Natural killer cell (primary cell): Measurements from ENCODE around the gene IL12A. TPM values are rescaled to one million over a fixed set of nuclear protein-coding genes. Genes with fewer than 3 reads are reported as not detected.

ENCODE experiments used
- ATAC-seq, 3 donors: fragments of 150-1000 bp in 2 of 3; fragments of 200-7000 bp in 1 of 3; cut with Tn5 transposase; 1 replicate in 1 of 3; 2 replicates in 2 of 3; pipeline ENCODE4 v1.10.0; 2021; ENCODE audit warnings: mild to moderate bottlenecking in 2 of 3, moderate library complexity in 2 of 3
- DNase-seq, 2 donors: peaks; one replicate each; pipeline versions ENCODE4 v3.0.0 to v3.0.0-alpha.2; 2013 to 2021; ENCODE audit warnings: mixed read lengths in 1 of 2
- H3K27ac ChIP-seq: one replicate; pipeline ENCODE4 v1.5.1; 2013; ENCODE audit warnings: mild to moderate bottlenecking, low read length
- H3K27me3 ChIP-seq: one replicate; pipeline ENCODE4 v1.6.1; 2013; ENCODE audit warnings: low read length; ENCODE audit not compliant: control insufficient read depth, insufficient read depth
- H3K36me3 ChIP-seq: one replicate; pipeline ENCODE4 v1.6.1; 2013; ENCODE audit warnings: low read length; ENCODE audit not compliant: control insufficient read depth, insufficient read depth
- H3K4me1 ChIP-seq: one replicate; pipeline ENCODE4 v1.6.1; 2013; ENCODE audit warnings: low read length; ENCODE audit not compliant: control insufficient read depth, insufficient read depth
- H3K4me3 ChIP-seq: one replicate; pipeline ENCODE4 v1.5.1; 2013; ENCODE audit warnings: low read length
- H3K9me3 ChIP-seq: one replicate; pipeline ENCODE4 v1.6.1; 2013; ENCODE audit warnings: low read length; ENCODE audit not compliant: control insufficient read depth, insufficient read depth
- H3K27ac Mint-ChIP-seq, 2 donors: one replicate each; pipeline ENCODE4 v1.8.0; 2022; ENCODE audit warnings: mild to moderate bottlenecking in 2 of 2, mixed read lengths in 2 of 2, moderate library complexity in 1 of 2
- H3K27me3 Mint-ChIP-seq, 2 donors: one replicate each; pipeline ENCODE4 v1.8.0; 2022; ENCODE audit warnings: low read depth in 2 of 2, mixed read lengths in 2 of 2
- H3K36me3 Mint-ChIP-seq: one replicate; pipeline ENCODE4 v1.8.0; 2022; ENCODE audit warnings: mixed read lengths
- H3K4me1 Mint-ChIP-seq, 2 donors: one replicate each; pipeline ENCODE4 v1.8.0; 2022; ENCODE audit warnings: mixed read lengths in 2 of 2
- H3K4me3 Mint-ChIP-seq: one replicate; pipeline ENCODE4 v1.8.0; 2022; ENCODE audit warnings: mild to moderate bottlenecking, moderate library complexity, mixed read lengths
- H3K9me3 Mint-ChIP-seq, 2 donors: one replicate each; pipeline ENCODE4 v1.8.0; 2022; ENCODE audit warnings: mixed read lengths in 2 of 2
- CTCF ChIP-seq: fragments of 200-600 bp; IDR thresholded peaks from one replicate; pipeline ENCODE4 v1.8.0; 2022; ENCODE audit warnings: antibody characterized with exemption
- WGBS: methylation state at CpG from one replicate; pipeline ENCODE4 v1.1.7; 2013; ENCODE audit warnings: missing lambda C conversion rate; ENCODE audit not compliant: insufficient coverage; 5-methylcytosine and 5-hydroxymethylcytosine counted together
- intact Hi-C: fragments of 100-400 bp; cut with micrococcal nuclease; formaldehyde crosslinking; loops from one replicate; pipeline ENCODE4 v1.14.2; 2022
- total RNA-seq, 4 donors: library from RNA; stranded (reverse); fragments of 120-200 nt in 1 of 4; gene quantifications; one replicate each; pipeline versions ENCODE4 v1.2.3 to v1.2.4, GENCODE V29; 2013 to 2022

The IL12A gene
- total RNA-seq, 3 donors from 2014 or later (not counting 1 experiment from before 2014, with no cell fraction given), result 1.2 to 3.3 (median 2.4) TPM

GRCh38 chr3:159996018-159996417 is 7.4 kb downstream of the IL12A start:
- no peak for ATAC-seq
- Mint-ChIP-seq H3K27me3 (no peaks in the 10 kb centered on the region), H3K4me1 (peaks cover 0 to 9% of the 10 kb centered on the region in 2 donors), H3K9me3 (no peaks in the 10 kb centered on the region), H3K4me3 (no peak overlapping the region), H3K27ac (no peak overlapping the region), H3K36me3 (no peaks in the 10 kb centered on the region)
- TF ChIP-seq CTCF, result no peak
- Histone ChIP-seq H3K4me1 (no peaks in the 10 kb centered on the region), H3K9me3 (no peaks in the 10 kb centered on the region), H3K27me3 (no peaks in the 10 kb centered on the region), H3K36me3 (no peaks in the 10 kb centered on the region), H3K4me3 (no peak overlapping the region), H3K27ac (no peak overlapping the region)
- DNase-seq, result no peak
- intact Hi-C loops, result no loop called here

GRCh38 chr3:159996959-159997358 is 8.3 kb downstream of the IL12A start:
- no peaks in the 10 kb centered on the region for H3K9me3 ChIP-seq
- no peaks in the 10 kb centered on the region for H3K36me3 ChIP-seq
- H3K27ac ChIP-seq, result no peak overlapping the region
- no peak for ATAC-seq
- H3K27ac Mint-ChIP-seq, result no peak overlapping the region
- no peaks in the 10 kb centered on the region for H3K36me3 Mint-ChIP-seq
- H3K9me3 Mint-ChIP-seq, result no peaks in the 10 kb centered on the region
- DNase-seq, result no peak
- peaks cover 0 to 3% of the 10 kb centered on the region in 2 donors for H3K4me1 Mint-ChIP-seq
- no peak overlapping the region for H3K4me3 ChIP-seq
- H3K27me3 ChIP-seq, result no peaks in the 10 kb centered on the region
- 86% methylated on average over 6 of the region's 7 CpGs for WGBS
- no peak overlapping the region for H3K4me3 Mint-ChIP-seq
- no peak for TF ChIP-seq CTCF
- intact Hi-C loops, result no loop called here
- H3K4me1 ChIP-seq, result no peaks in the 10 kb centered on the region
- H3K27me3 Mint-ChIP-seq, result no peaks in the 10 kb centered on the region

GRCh38 chr3:160001148-160001760 is 12.6 kb downstream of the IL12A start:
- Histone ChIP-seq H3K4me1 (no peaks in the 10 kb centered on the region), H3K9me3 (no peaks in the 10 kb centered on the region), H3K36me3 (no peaks in the 10 kb centered on the region), H3K27ac (no peak overlapping the region), H3K27me3 (no peaks in the 10 kb centered on the region), H3K4me3 (no peak overlapping the region)
- ATAC-seq (no peak), DNase-seq (no peak)
- H3K9me3 Mint-ChIP-seq, result no peaks in the 10 kb centered on the region
- H3K27me3 Mint-ChIP-seq, result no peaks in the 10 kb centered on the region
- TF ChIP-seq CTCF, result no peak
- H3K36me3 Mint-ChIP-seq, result no peaks in the 10 kb centered on the region
- intact Hi-C loops, result no loop called here
- H3K4me1 Mint-ChIP-seq, result no peaks in the 10 kb centered on the region
- no peak overlapping the region for H3K4me3 Mint-ChIP-seq
- WGBS, result 92% methylated on average over 6 of the region's 7 CpGs
- H3K27ac Mint-ChIP-seq, result no peak overlapping the region
